Measurements from ENCODE around the gene MAG. TPM values are rescaled to one million over a fixed set of nuclear protein-coding genes. Genes with fewer than 3 reads are reported as not detected.
A peak's percentile ranks its signal among the peaks of the same experiment; 100 is the strongest.

MAG gene
- total and polyA plus RNA-seq, 9 of the 15 experiments (the other 6 are each of a cell fraction or from before 2014, with no cell fraction given), result 0.11 to 10.0 (median 1.6) TPM

DNA sequence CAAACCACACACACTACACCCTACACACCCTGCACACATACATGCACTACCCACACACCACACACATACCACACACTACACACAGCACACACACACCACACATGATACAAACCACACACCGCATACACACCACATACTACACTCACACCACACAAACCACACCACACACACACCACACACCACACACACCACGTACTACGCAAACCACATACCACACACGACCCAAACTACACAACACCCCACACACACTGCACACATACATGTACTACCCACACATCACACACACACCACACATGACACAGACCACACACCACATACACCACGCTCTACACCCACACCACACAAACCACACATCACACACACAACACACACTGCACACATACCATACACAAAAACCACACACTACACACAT, 6.6 kb downstream of the MAG start (continued):
- TF ChIP-seq, protein P1, sequence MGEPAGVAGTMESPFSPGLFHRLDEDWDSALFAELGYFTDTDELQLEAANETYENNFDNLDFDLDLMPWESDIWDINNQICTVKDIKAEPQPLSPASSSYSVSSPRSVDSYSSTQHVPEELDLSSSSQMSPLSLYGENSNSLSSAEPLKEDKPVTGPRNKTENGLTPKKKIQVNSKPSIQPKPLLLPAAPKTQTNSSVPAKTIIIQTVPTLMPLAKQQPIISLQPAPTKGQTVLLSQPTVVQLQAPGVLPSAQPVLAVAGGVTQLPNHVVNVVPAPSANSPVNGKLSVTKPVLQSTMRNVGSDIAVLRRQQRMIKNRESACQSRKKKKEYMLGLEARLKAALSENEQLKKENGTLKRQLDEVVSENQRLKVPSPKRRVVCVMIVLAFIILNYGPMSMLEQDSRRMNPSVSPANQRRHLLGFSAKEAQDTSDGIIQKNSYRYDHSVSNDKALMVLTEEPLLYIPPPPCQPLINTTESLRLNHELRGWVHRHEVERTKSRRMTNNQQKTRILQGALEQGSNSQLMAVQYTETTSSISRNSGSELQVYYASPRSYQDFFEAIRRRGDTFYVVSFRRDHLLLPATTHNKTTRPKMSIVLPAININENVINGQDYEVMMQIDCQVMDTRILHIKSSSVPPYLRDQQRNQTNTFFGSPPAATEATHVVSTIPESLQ (CRISPR knock-in tag; IDR thresholded peaks at IDR 0.05), result no peak
- TF ChIP-seq ZNF551 (CRISPR knock-in tag; IDR thresholded peaks at IDR 0.05) (no peak), LARP7 (IDR thresholded peaks at IDR 0.05) (0 out of 2 replicates have a peak, but pooled peaks have one; percentile 18)

DNA sequence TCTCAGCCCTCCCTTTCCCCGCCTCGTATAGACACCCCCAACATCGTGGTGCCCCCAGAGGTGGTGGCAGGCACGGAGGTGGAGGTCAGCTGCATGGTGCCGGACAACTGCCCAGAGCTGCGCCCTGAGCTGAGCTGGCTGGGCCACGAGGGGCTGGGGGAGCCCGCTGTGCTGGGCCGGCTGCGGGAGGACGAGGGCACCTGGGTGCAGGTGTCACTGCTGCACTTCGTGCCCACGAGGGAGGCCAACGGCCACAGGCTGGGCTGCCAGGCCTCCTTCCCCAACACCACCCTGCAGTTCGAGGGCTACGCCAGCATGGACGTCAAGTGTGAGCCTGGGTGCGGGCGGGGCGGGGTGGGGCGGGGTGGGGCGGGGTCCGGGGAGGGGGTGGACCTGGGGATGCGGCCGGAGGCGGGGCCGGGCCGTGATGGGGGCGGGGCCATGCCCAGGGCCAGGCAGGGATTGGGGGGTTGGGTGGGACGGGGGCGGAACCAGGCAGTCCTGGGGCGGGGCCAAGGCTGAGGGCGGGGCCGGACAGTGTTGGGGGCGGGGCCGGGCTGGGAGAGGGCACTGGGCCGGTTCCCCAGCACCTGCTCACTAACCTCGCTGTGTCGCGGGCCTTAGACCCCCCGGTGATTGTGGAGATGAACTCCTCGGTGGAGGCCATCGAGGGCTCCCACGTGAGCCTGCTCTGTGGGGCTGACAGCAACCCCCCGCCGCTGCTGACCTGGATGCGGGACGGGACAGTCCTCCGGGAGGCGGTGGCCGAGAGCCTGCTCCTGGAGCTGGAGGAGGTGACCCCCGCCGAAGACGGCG, 7.8 kb downstream of the MAG start:
- DNase-seq (ENCODE audit: extremely low read depth in 1 of 4, low spot score in 3 of 4) (peak; percentile 86 to 99 (median 99)), ATAC-seq (peak; percentile 90), FAIRE-seq (no peak)
- Histone ChIP-seq H3K4me2 (ENCODE audit: insufficient read depth, low read length) (peak overlapping the region; percentile 72), H3K9me3 (replicated peaks; ENCODE audit: control insufficient read depth, insufficient read depth, low read depth, low read length) (no peaks in the 10 kb centered on the region), H2AFZ (ENCODE audit: low read depth, low read length) (peak overlapping the region; percentile 90), H4K20me1 (replicated peaks; ENCODE audit: control insufficient read depth, insufficient read depth, low read length) (no peaks in the 10 kb centered on the region), H3K27me3 (ENCODE audit: control insufficient read depth in 2 of 2, insufficient read depth in 2 of 2, low read length in 2 of 2) (no peaks in the 10 kb centered on the region; a peak in 1 of 5 replicates), H3K9me1 (ENCODE audit: control insufficient read depth, insufficient read depth, low read length) (peaks cover 6% of the 10 kb centered on the region), H3K4me3 (peak overlapping the region; percentile 37), H3K27ac (ENCODE audit: extremely low read depth, low read depth, low read length) (peak overlapping the region; percentile 68), H3K4me1 (replicated peaks in 1 of 2; ENCODE audit: control insufficient read depth in 2 of 2, insufficient read depth in 2 of 2, low read length in 2 of 2) (peaks cover 50 to 66% of the 10 kb centered on the region in 2 experiments), H3K9ac (ENCODE audit: insufficient read depth in 1 of 2, low read depth in 2 of 2, low read length in 2 of 2) (peak overlapping the region; percentile 40 to 89; a peak in 3 of 4 replicates), H3K79me2 (ENCODE audit: control insufficient read depth, insufficient read depth, low read length) (no peaks in the 10 kb centered on the region), H3K36me3 (ENCODE audit: control insufficient read depth, insufficient read depth, low read length) (no peaks in the 10 kb centered on the region)
- WGBS (ENCODE audit: insufficient coverage, low coverage, missing lambda C conversion rate), result 5% methylated on average over 34 of the region's 55 CpGs
- no TSS peak for BruUV-seq (replicated peaks)
- intact Hi-C loops (cut with micrococcal nuclease) (no loop called here), in situ Hi-C loops (cut with MboI) (no loop called here)
- ChIA-PET CTCF (ENCODE audit: low intra/inter-chr PET ratio) (no interaction called here), POLR2A (interaction anchor here (1.0 to 2.1 kb wide), 2 partner anchors 8 to 21 kb away, joined by 3 to 7 read pairs; partner anchors contain the start of gene MAG)
- TF ChIP-seq C11orf30 (IDR thresholded peaks at IDR 0.05; ENCODE audit: low read depth), result no peak
- TF ChIP-seq NCOR1 (IDR thresholded peaks at IDR 0.05), result no peak
- no peak for TF ChIP-seq ZNF584 (CRISPR knock-in tag; IDR thresholded peaks at IDR 0.05; ENCODE audit: low read depth)
- no peak for TF ChIP-seq ZNF316 (IDR thresholded peaks at IDR 0.05)
- no peak for TF ChIP-seq TCF3 (CRISPR knock-in tag; IDR thresholded peaks at IDR 0.05)
- TF ChIP-seq HDGF (IDR thresholded peaks at IDR 0.05), result 0 out of 2 replicates have a peak, but pooled peaks have one; percentile 41
- TF ChIP-seq L3MBTL2 (IDR thresholded peaks at IDR 0.05), result peak; percentile 48; the same call in 1 of the 2 replicates
- 0 out of 2 replicates have a peak, but pooled peaks have one; percentile 19 for TF ChIP-seq MTA3 (IDR thresholded peaks at IDR 0.05; ENCODE audit: borderline replicate concordance)
- TF ChIP-seq ZNF134 (CRISPR knock-in tag; conservative IDR thresholded peaks at IDR 0.05), result no peak
- TF ChIP-seq, protein P2, sequence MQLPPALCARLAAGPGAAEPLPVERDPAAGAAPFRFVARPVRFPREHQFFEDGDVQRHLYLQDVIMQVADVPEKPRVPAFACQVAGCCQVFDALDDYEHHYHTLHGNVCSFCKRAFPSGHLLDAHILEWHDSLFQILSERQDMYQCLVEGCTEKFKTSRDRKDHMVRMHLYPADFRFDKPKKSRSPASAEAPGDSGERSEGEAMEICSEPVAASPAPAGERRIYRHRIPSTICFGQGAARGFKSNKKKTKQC (CRISPR knock-in tag; IDR thresholded peaks at IDR 0.05), result no peak
- no peak for TF ChIP-seq FOXA3 (CRISPR knock-in tag; conservative IDR thresholded peaks at IDR 0.05 in 1 of 2, IDR thresholded peaks at IDR 0.05 in 1 of 2)
- TF ChIP-seq, protein P3, sequence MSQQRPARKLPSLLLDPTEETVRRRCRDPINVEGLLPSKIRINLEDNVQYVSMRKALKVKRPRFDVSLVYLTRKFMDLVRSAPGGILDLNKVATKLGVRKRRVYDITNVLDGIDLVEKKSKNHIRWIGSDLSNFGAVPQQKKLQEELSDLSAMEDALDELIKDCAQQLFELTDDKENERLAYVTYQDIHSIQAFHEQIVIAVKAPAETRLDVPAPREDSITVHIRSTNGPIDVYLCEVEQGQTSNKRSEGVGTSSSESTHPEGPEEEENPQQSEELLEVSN (IDR thresholded peaks at IDR 0.05; ENCODE audit: borderline replicate concordance in 1 of 2, extremely low read depth in 1 of 2, insufficient read depth in 1 of 2, insufficient read length in 1 of 2, low read depth in 1 of 2, low read length in 1 of 2, poor library complexity in 1 of 2, severe bottlenecking in 1 of 2), result peak; percentile 24 to 36

All from K562 (cell line).